Smooth muscle cell (in vitro differentiated cells): Measurements from ENCODE around the gene RALGPS1. TPM values are rescaled to one million over a fixed set of nuclear protein-coding genes. Genes with fewer than 3 reads are reported as not detected.
A peak's percentile ranks its signal among the peaks of the same experiment; 100 is the strongest.

Experiments
- DNase-seq: peaks from one replicate; lab custom pipeline; 2025; ENCODE audit not compliant: unreplicated experiment; lab: John Stamatoyannopoulos, UW
- H2AFZ ChIP-seq: fragments of 200-600 bp; sonication (generic); 2 replicates; pipeline ENCODE4 v1.6.0; 2016; ENCODE audit warnings: antibody characterized with exemption, low read depth, mild to moderate bottlenecking
- H3F3A ChIP-seq: fragments of 200-600 bp; sonication (generic); 2 replicates; pipeline ENCODE4 v1.6.0; 2017; ENCODE audit warnings: antibody characterized with exemption, low read depth
- H3K27ac ChIP-seq: fragments of 200-600 bp; sonication (generic); 2 replicates; pipeline ENCODE4 v1.5.1; 2016; ENCODE audit warnings: low read depth, mild to moderate bottlenecking
- H3K27me3 ChIP-seq: fragments of 200-600 bp; sonication (generic); 2 replicates; pipeline ENCODE4 v1.6.1; 2016; ENCODE audit warnings: low read depth, mild to moderate bottlenecking
- H3K36me3 ChIP-seq: fragments of 200-600 bp; sonication (generic); 2 replicates; pipeline ENCODE4 v1.5.1; 2016; ENCODE audit warnings: low read depth
- H3K4me1 ChIP-seq: fragments of 200-600 bp; sonication (generic); 2 replicates; pipeline ENCODE4 v1.5.1; 2016; ENCODE audit warnings: low read depth
- H3K4me2 ChIP-seq: fragments of 200-600 bp; sonication (generic); 2 replicates; pipeline ENCODE4 v1.6.0; 2016; ENCODE audit warnings: mild to moderate bottlenecking
- H3K4me3 ChIP-seq: fragments of 200-600 bp; sonication (generic); 2 replicates; pipeline ENCODE4 v1.5.1; 2016; ENCODE audit warnings: mild to moderate bottlenecking
- H3K79me2 ChIP-seq: fragments of 200-600 bp; sonication (generic); 2 replicates; pipeline ENCODE4 v1.6.0; 2016; ENCODE audit warnings: low read depth, mild to moderate bottlenecking
- H3K9ac ChIP-seq: fragments of 200-600 bp; sonication (generic); 2 replicates; pipeline ENCODE4 v1.6.0; 2016; ENCODE audit warnings: low read depth
- H3K9me3 ChIP-seq: fragments of 200-600 bp; sonication (generic); replicated peaks from 2 replicates; pipeline ENCODE4 v1.5.1; 2016; ENCODE audit warnings: low read depth
- H4K20me1 ChIP-seq: fragments of 200-600 bp; sonication (generic); 2 replicates; pipeline ENCODE4 v1.6.0; 2016; ENCODE audit warnings: low read depth
- CTCF ChIP-seq: fragments of 200-600 bp; sonication (generic); IDR thresholded peaks from 2 replicates; pipeline ENCODE4 v1.5.1; 2017; ENCODE audit warnings: borderline replicate concordance, mild to moderate bottlenecking, antibody characterized with exemption; ENCODE audit not compliant: insufficient read depth, poor library complexity, severe bottlenecking
- WGBS: methylation state at CpG from one replicate; pipeline ENCODE4 v1.1.7; 2016; ENCODE audit warnings: low lambda C conversion rate; 5-methylcytosine and 5-hydroxymethylcytosine counted together
- polyA plus RNA-seq: library from polyadenylated mRNA; unstranded; fragments of >200 nt; fragmentation: Nextera tagmentation; extraction: Ambion mirVana; gene quantifications from 2 replicates; pipeline ENCODE4 v1.2.1, GENCODE V29; 2016
- total RNA-seq: library from RNA; depleted of rRNA; stranded (reverse); fragments of >200 nt; gene quantifications from 2 replicates; pipeline ENCODE4 v1.2.3, GENCODE V29; 2014

Gene RALGPS1
- total and polyA plus RNA-seq, 2 experiments from 2014 or later = 2.1 to 4.0 TPM

DNA sequence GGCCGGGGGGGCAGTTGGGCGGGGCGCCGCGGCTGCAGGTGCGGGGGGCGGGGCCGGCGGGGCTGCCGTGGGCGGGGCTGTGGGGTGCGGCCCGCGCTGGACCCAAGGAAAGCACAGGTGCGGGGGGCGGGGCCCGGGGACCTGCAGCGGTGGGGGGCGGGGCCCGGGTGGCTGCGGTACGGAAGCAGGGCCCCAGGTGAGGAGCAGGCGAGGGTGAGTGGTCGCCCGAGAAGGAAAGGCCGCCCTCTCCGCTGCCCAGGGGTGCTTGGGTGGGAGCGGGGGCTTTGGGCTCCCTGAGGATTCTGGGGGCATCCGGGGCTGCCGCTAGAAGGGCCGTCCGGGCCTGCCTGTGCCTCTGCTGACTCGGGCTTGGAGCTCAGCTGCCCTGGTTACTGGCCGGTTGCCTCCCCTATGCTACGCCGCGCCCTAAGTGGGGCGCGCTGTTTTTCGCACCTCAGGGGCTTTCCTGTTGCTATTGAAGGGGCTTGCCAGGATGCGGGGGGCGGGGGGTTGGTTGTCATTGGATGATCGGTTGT, 767 bp downstream of the RALGPS1 start:
- Histone ChIP-seq H3K27ac (no peak overlapping the region), H3K4me2 (peak overlapping the region; percentile 74), H2AFZ (no peak overlapping the region), H3K79me2 (no peaks in the 10 kb centered on the region), H4K20me1 (no peaks in the 10 kb centered on the region), H3K27me3 (peaks cover 35% of the 10 kb centered on the region), H3K9ac (no peak overlapping the region), H3K4me1 (no peaks in the 10 kb centered on the region), H3F3A (no peaks in the 10 kb centered on the region), H3K4me3 (peak overlapping the region; percentile 60), H3K36me3 (no peaks in the 10 kb centered on the region), H3K9me3 (no peaks in the 10 kb centered on the region)
- WGBS = 8% methylated on average over 19 of the region's 43 CpGs
- no peak for TF ChIP-seq CTCF
- DNase-seq = no peak

GRCh38 chr9:126915846-126916543, 1.4 kb downstream of the RALGPS1 start:
- H3K27ac ChIP-seq = no peak overlapping the region
- H3K9ac ChIP-seq = no peak overlapping the region
- H3K27me3 ChIP-seq = peaks cover 35% of the 10 kb centered on the region
- no peak for DNase-seq
- TF ChIP-seq CTCF = no peak
- H3F3A ChIP-seq = no peaks in the 10 kb centered on the region
- H3K79me2 ChIP-seq = no peaks in the 10 kb centered on the region
- H3K4me3 ChIP-seq = peak overlapping the region; percentile 37
- H3K4me2 ChIP-seq = peak overlapping the region; percentile 74
- no peaks in the 10 kb centered on the region for H4K20me1 ChIP-seq
- no peaks in the 10 kb centered on the region for H3K36me3 ChIP-seq
- no peak overlapping the region for H2AFZ ChIP-seq
- no peaks in the 10 kb centered on the region for H3K9me3 ChIP-seq
- H3K4me1 ChIP-seq = no peaks in the 10 kb centered on the region
- 70% methylated on average over 14 of the region's 15 CpGs for WGBS

- Histone ChIP-seq H3K4me3 (no peak overlapping the region), H3K27ac (no peak overlapping the region), H3K9me3 (no peaks in the 10 kb centered on the region), H4K20me1 (no peaks in the 10 kb centered on the region), H3F3A (no peaks in the 10 kb centered on the region), H2AFZ (no peak overlapping the region), H3K4me1 (no peaks in the 10 kb centered on the region), H3K27me3 (peaks cover 32% of the 10 kb centered on the region), H3K9ac (no peak overlapping the region), H3K79me2 (no peaks in the 10 kb centered on the region), H3K4me2 (no peak overlapping the region), H3K36me3 (no peaks in the 10 kb centered on the region)
- 58% methylated on average over 2 of the region's 2 CpGs for WGBS
- no peak for DNase-seq
- no peak for TF ChIP-seq CTCF
Measured at GRCh38 chr9:126916909-126917308, 2.3 kb downstream of the RALGPS1 start.

GRCh38 chr9:126919193-126919592, 4.6 kb downstream of the RALGPS1 start:
- no peaks in the 10 kb centered on the region for H3K4me1 ChIP-seq
- no peaks in the 10 kb centered on the region for H3K36me3 ChIP-seq
- H3K4me3 ChIP-seq = no peak overlapping the region
- no peaks in the 10 kb centered on the region for H3K79me2 ChIP-seq
- 97% methylated on average over 1 of the region's 1 CpG for WGBS
- no peaks in the 10 kb centered on the region for H3K9me3 ChIP-seq
- no peak overlapping the region for H3K4me2 ChIP-seq
- TF ChIP-seq CTCF = no peak
- H3K9ac ChIP-seq = no peak overlapping the region
- no peaks in the 10 kb centered on the region for H4K20me1 ChIP-seq
- H3F3A ChIP-seq = no peaks in the 10 kb centered on the region
- no peak for DNase-seq
- peaks cover 12% of the 10 kb centered on the region for H3K27me3 ChIP-seq
- no peak overlapping the region for H3K27ac ChIP-seq
- H2AFZ ChIP-seq = no peak overlapping the region
